Glutamatergic neuron (in vitro differentiated cells): Measurements from ENCODE around the gene TGFBI. TPM values are rescaled to one million over a fixed set of nuclear protein-coding genes. Genes with fewer than 3 reads are reported as not detected.

Experiments used
- DNase-seq: peaks from one replicate; pipeline ENCODE4 v3.0.0; 2022
- H3K27ac Mint-ChIP-seq: one replicate; pipeline ENCODE4 v1.8.0; 2020; ENCODE audit warnings: mild to moderate bottlenecking, mixed read lengths, inconsistent platforms; ENCODE audit not compliant: unreplicated experiment
- H3K27me3 Mint-ChIP-seq: one replicate; pipeline ENCODE4 v1.8.0; 2020; ENCODE audit warnings: mild to moderate bottlenecking, moderate library complexity, mixed read lengths, inconsistent platforms; ENCODE audit not compliant: unreplicated experiment
- H3K36me3 Mint-ChIP-seq: one replicate; pipeline ENCODE4 v1.8.0; 2020; ENCODE audit warnings: mild to moderate bottlenecking, mixed read lengths, inconsistent platforms; ENCODE audit not compliant: unreplicated experiment
- H3K4me1 Mint-ChIP-seq: one replicate; pipeline ENCODE4 v1.8.0; 2020; ENCODE audit warnings: mild to moderate bottlenecking, low read depth, mixed read lengths, inconsistent platforms; ENCODE audit not compliant: unreplicated experiment
- H3K4me3 Mint-ChIP-seq: one replicate; pipeline ENCODE4 v1.8.0; 2020; ENCODE audit warnings: mild to moderate bottlenecking, mixed read lengths, inconsistent platforms; ENCODE audit not compliant: unreplicated experiment
- H3K9me3 Mint-ChIP-seq: one replicate; pipeline ENCODE4 v1.8.0; 2020; ENCODE audit warnings: mild to moderate bottlenecking, moderate library complexity, mixed read lengths, inconsistent platforms; ENCODE audit not compliant: unreplicated experiment
- CTCF ChIP-seq: fragments of 200-600 bp; sonication (generic); IDR thresholded peaks from one replicate; pipeline ENCODE4 v1.5.0; 2021; ENCODE audit not compliant: partially characterized antibody, unreplicated experiment
- total RNA-seq: library from RNA; stranded (reverse); fragmentation: NEBNext Ultra II Directional; extraction: Animal tissue kit (Norgen Biotek cat#: 25700); gene quantifications from one replicate; pipeline ENCODE4 v1.2.1, GENCODE V29; 2021; ENCODE audit not compliant: unreplicated experiment

TGFBI gene
- total RNA-seq, 1 donor from 2014 or later = 2.3 TPM

- TF ChIP-seq CTCF = no peak
- DNase-seq = no peak
- H3K36me3 Mint-ChIP-seq = no peaks in the 10 kb centered on the region
- H3K27me3 Mint-ChIP-seq = no peaks in the 10 kb centered on the region
- no peak overlapping the region for H3K27ac Mint-ChIP-seq
- no peaks in the 10 kb centered on the region for H3K9me3 Mint-ChIP-seq
- no peaks in the 10 kb centered on the region for H3K4me1 Mint-ChIP-seq
- no peak overlapping the region for H3K4me3 Mint-ChIP-seq
Observed at GRCh38 chr5:136108180-136108611, 79.4 kb downstream of the TGFBI start.

GRCh38 chr5:136108766-136109165 is 80.0 kb downstream of the TGFBI start:
- Mint-ChIP-seq H3K27ac (no peak overlapping the region), H3K4me1 (no peaks in the 10 kb centered on the region)

GRCh38 chr5:136109453-136110135 is 80.8 kb downstream of the TGFBI start:
- H3K9me3 Mint-ChIP-seq = no peaks in the 10 kb centered on the region
- H3K4me1 Mint-ChIP-seq = no peaks in the 10 kb centered on the region
- H3K4me3 Mint-ChIP-seq = no peak overlapping the region
- DNase-seq = no peak
- H3K27me3 Mint-ChIP-seq = no peaks in the 10 kb centered on the region
- no peak for TF ChIP-seq CTCF
- H3K27ac Mint-ChIP-seq = no peak overlapping the region
- no peaks in the 10 kb centered on the region for H3K36me3 Mint-ChIP-seq

More at GRCh38 chr5:136108766-136109165, 80.0 kb downstream of the TGFBI start:
- Mint-ChIP-seq H3K27me3 (no peaks in the 10 kb centered on the region), H3K36me3 (no peaks in the 10 kb centered on the region), H3K4me3 (no peak overlapping the region), H3K9me3 (no peaks in the 10 kb centered on the region)
- DNase-seq = no peak
- no peak for TF ChIP-seq CTCF

Other genes starting within 250 kb of the TGFBI start
- 1.7 TPM for gene SLC25A48, start 194.3 kb upstream of the TGFBI start, total RNA-seq
- not detected for gene IL9, start 133.1 kb upstream of the TGFBI start, total RNA-seq
- gene LECT2, start 74.0 kb upstream of the TGFBI start, total RNA-seq = not detected
- 36.9 TPM for gene SMAD5, start 103.9 kb downstream of the TGFBI start, total RNA-seq
- gene SMIM32, start 164.2 kb downstream of the TGFBI start, total RNA-seq = not detected